HepG2 (cell line): ENCODE results near the gene RHOT2. TPM values are rescaled to one million over a fixed set of nuclear protein-coding genes. Genes with fewer than 3 reads are reported as not detected.

Experiments used
- ADNP ChIP-seq: sonication (generic); formaldehyde crosslinking; IDR thresholded peaks from 2 replicates; pipeline ENCODE4 v1.4.0; 2020; ENCODE audit warnings: missing genetic modification reagents
- AGO2 ChIP-seq: fragments of 200-400 bp; formaldehyde crosslinking; optimal IDR thresholded peaks from 2 replicates; pipeline ENCODE3; 2017; ENCODE audit warnings: mild to moderate bottlenecking, low read depth, low read length, moderate library complexity
- BCL6 ChIP-seq: IDR thresholded peaks from 2 replicates; pipeline ENCODE4 v1.6.1; 2016; ENCODE audit warnings: missing genetic modification reagents, missing compliant biosample characterization
- EZH2 ChIP-seq: conservative IDR thresholded peaks from 2 replicates; pipeline ENCODE4 v1.6.1; 2012; ENCODE audit warnings: mild to moderate bottlenecking, low read depth, low read length, moderate library complexity
- GATAD1 ChIP-seq: IDR thresholded peaks from 2 replicates; pipeline ENCODE4 v1.6.1; 2016; ENCODE audit warnings: missing genetic modification reagents, missing compliant biosample characterization
- HNF4A ChIP-seq: sonication (generic); formaldehyde crosslinking; IDR thresholded peaks from 2 replicates; pipeline ENCODE4 v1.4.0; 2020; ENCODE audit warnings: missing genetic modification reagents
- HNRNPH1 ChIP-seq: fragments of 200-400 bp; formaldehyde crosslinking; optimal IDR thresholded peaks from 2 replicates; pipeline ENCODE3; 2017; ENCODE audit warnings: mild to moderate bottlenecking, low read depth, low read length
- HNRNPLL ChIP-seq: fragments of 200-400 bp; formaldehyde crosslinking; IDR thresholded peaks from 2 replicates; pipeline ENCODE4 v1.6.1; 2017; ENCODE audit warnings: mild to moderate bottlenecking, low read depth, low read length; ENCODE audit not compliant: poor library complexity, severe bottlenecking
- IKZF1 ChIP-seq: fragments of 450-650 bp; IDR thresholded peaks from 2 replicates; pipeline ENCODE4 v1.7.1; 2016
- MEF2D ChIP-seq: sonication (generic); formaldehyde crosslinking; IDR thresholded peaks from 2 replicates; pipeline ENCODE4 v1.5.1; 2020; ENCODE audit warnings: mild to moderate bottlenecking, missing genetic modification reagents
- MNT ChIP-seq: fragments of 450-650 bp; IDR thresholded peaks from 2 replicates; pipeline ENCODE4 v1.6.1; 2016
- NFRKB ChIP-seq: fragments of 450-650 bp; IDR thresholded peaks from 2 replicates; pipeline ENCODE4 v1.6.1; 2017
- NONO ChIP-seq, 2 experiments: fragments of 450-650 bp in 1 of 2; sonication (generic) in 1 of 2; formaldehyde crosslinking in 1 of 2; IDR thresholded peaks in 1 of 2; conservative IDR thresholded peaks in 1 of 2; 2 replicates each; pipeline versions ENCODE4 v1.6.1 to v1.8.0; 2017 to 2022; ENCODE audit warnings: mild to moderate bottlenecking in 1 of 2, missing genetic modification reagents in 1 of 2, moderate library complexity in 1 of 2
- RARA ChIP-seq: IDR thresholded peaks from 2 replicates; pipeline ENCODE4 v1.6.1; 2016; ENCODE audit warnings: missing genetic modification reagents, missing compliant biosample characterization
- RFX1 ChIP-seq: fragments of 450-650 bp; IDR thresholded peaks from 2 replicates; pipeline ENCODE4 v1.6.1; 2017
- RFX3 ChIP-seq: IDR thresholded peaks from 2 replicates; pipeline ENCODE4 v1.6.1; 2016; ENCODE audit warnings: missing biosample characterization, missing genetic modification reagents
- SALL1 ChIP-seq: sonication (generic); formaldehyde crosslinking; IDR thresholded peaks from 2 replicates; pipeline ENCODE4 v1.8.0; 2022; ENCODE audit warnings: mild to moderate bottlenecking, missing genetic modification reagents
- TAF15 ChIP-seq: fragments of 200-400 bp; formaldehyde crosslinking; IDR thresholded peaks from one replicate; pipeline ENCODE4 v1.6.1; 2018; ENCODE audit warnings: mild to moderate bottlenecking, low read depth, low read length; ENCODE audit not compliant: poor library complexity, severe bottlenecking
- THAP11 ChIP-seq: IDR thresholded peaks from 2 replicates; pipeline ENCODE4 v1.6.1; 2016; ENCODE audit warnings: missing biosample characterization, missing genetic modification reagents
- ZFP36L2 ChIP-seq: sonication (generic); formaldehyde crosslinking; IDR thresholded peaks from 2 replicates; pipeline ENCODE4 v1.4.0; 2020; ENCODE audit warnings: missing genetic modification reagents
- ZNF18 ChIP-seq: sonication (generic); formaldehyde crosslinking; IDR thresholded peaks from 2 replicates; pipeline ENCODE4 v1.8.0; 2022; ENCODE audit warnings: mild to moderate bottlenecking, missing genetic modification reagents; ENCODE audit not compliant: insufficient replicate concordance
- ZNF350 ChIP-seq: sonication (generic); formaldehyde crosslinking; IDR thresholded peaks from 2 replicates; pipeline ENCODE4 v1.4.0; 2020; ENCODE audit warnings: mild to moderate bottlenecking, low read depth, missing genetic modification reagents, borderline replicate concordance
- ZNF446 ChIP-seq: sonication (generic); formaldehyde crosslinking; IDR thresholded peaks from 2 replicates; pipeline ENCODE4 v1.5.0; 2020; ENCODE audit warnings: mild to moderate bottlenecking, missing genetic modification reagents
- ZNF672 ChIP-seq: sonication (generic); formaldehyde crosslinking; IDR thresholded peaks from 2 replicates; pipeline ENCODE4 v1.8.1; 2022; ENCODE audit warnings: missing genetic modification reagents
- ZNF720 ChIP-seq: sonication (generic); formaldehyde crosslinking; IDR thresholded peaks from 2 replicates; pipeline ENCODE4 v1.4.0; 2020; ENCODE audit warnings: missing genetic modification reagents
- ZNF761 ChIP-seq: sonication (generic); formaldehyde crosslinking; conservative IDR thresholded peaks from 2 replicates; pipeline ENCODE4 v1.4.0; 2020; ENCODE audit warnings: mild to moderate bottlenecking, missing genetic modification reagents
- ZNF773 ChIP-seq: sonication (generic); formaldehyde crosslinking; IDR thresholded peaks from 2 replicates; pipeline ENCODE4 v1.4.0; 2020; ENCODE audit warnings: missing genetic modification reagents, borderline replicate concordance
- ZNF777 ChIP-seq: sonication (generic); formaldehyde crosslinking; IDR thresholded peaks from 2 replicates; pipeline ENCODE4 v1.4.0; 2020; ENCODE audit warnings: missing genetic modification reagents
- ZNF883 ChIP-seq: sonication (generic); formaldehyde crosslinking; IDR thresholded peaks from 2 replicates; pipeline ENCODE4 v1.5.1; 2020; ENCODE audit warnings: mild to moderate bottlenecking, missing genetic modification reagents; ENCODE audit errors: not compliant biosample characterization
- polyA plus RNA-seq, 8 experiments: library from polyadenylated mRNA; depleted of rRNA in 3 of 8; stranded (reverse) in 7 of 8; unstranded in 1 of 8; fragments of >200 nt; fragmentation: Illumina TruSeq in 4 of 8; extraction: Trizol in 4 of 8; gene quantifications; 2 replicates each; pipeline versions ENCODE4 v1.2.1 to v1.2.3, GENCODE V29; 2011 to 2016; ENCODE audit warnings: low read depth in 4 of 8, missing spikeins in 1 of 8, mixed read lengths in 1 of 8; ENCODE audit not compliant: insufficient read depth in 1 of 8
- total RNA-seq, 5 experiments: library from RNA; depleted of rRNA; stranded (reverse); fragments of >200 nt; fragmentation: Illumina TruSeq; extraction: Trizol; gene quantifications; 2 replicates each; pipeline ENCODE4 v1.2.3, GENCODE V29; 2016; ENCODE audit warnings: low read depth in 1 of 5
- TF ChIP-seq, protein P1 (sequence below): sonication (generic); formaldehyde crosslinking; IDR thresholded peaks from 2 replicates; pipeline ENCODE4 v1.8.1; 2023; ENCODE audit warnings: missing genetic modification reagents, mild to moderate bottlenecking, borderline replicate concordance

The RHOT2 gene
- total and polyA plus RNA-seq, 2 of the 13 experiments (the other 11 are each of a cell fraction or from before 2014, with no cell fraction given): 63.6 to 76.9 TPM

DNA sequence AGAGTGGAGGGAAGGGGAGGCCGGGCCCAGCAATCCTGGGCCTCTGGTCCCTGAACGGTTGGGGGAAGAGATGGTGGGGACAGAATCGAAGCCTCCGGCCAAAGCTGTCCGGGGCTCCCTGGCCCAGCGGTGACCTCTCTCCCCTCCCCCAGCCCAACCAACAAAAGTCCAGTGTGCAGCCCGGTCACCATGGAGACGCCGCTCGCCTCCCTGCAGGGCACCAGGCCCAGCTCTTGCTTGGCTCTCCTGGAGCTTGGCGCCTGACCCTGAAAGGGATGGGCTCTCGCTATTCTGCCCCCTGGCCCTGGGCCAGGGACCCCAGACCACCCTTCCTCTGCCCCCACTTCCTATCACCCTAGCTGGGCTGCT, 48.3 kb downstream of the RHOT2 start (continued):
- no peak for TF ChIP-seq NONO (IDR thresholded peaks at IDR 0.05)
- peak; percentile 20; the same call in 1 of the 2 replicates for TF ChIP-seq NONO (CRISPR knock-in tag; conservative IDR thresholded peaks at IDR 0.05)
- TF ChIP-seq IKZF1: no peak
- TF ChIP-seq GATAD1 (CRISPR knock-in tag): no peak
- no peak for TF ChIP-seq THAP11 (CRISPR knock-in tag)
- no peak for TF ChIP-seq ZNF761 (CRISPR knock-in tag)
- TF ChIP-seq ZNF720: no peak
- TF ChIP-seq, protein P1, sequence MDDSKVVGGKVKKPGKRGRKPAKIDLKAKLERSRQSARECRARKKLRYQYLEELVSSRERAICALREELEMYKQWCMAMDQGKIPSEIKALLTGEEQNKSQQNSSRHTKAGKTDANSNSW (CRISPR knock-in tag): no peak
- no peak for TF ChIP-seq ZNF18 (CRISPR knock-in tag)
- no peak for TF ChIP-seq ZFP36L2 (CRISPR knock-in tag)
- TF ChIP-seq ZNF446 (CRISPR knock-in tag): no peak
- no peak for TF ChIP-seq MEF2D (CRISPR knock-in tag)
- peak; percentile 80 for TF ChIP-seq RFX3 (CRISPR knock-in tag)
- no peak for TF ChIP-seq ADNP
- TF ChIP-seq HNRNPLL: peak; percentile 27
- TF ChIP-seq ZNF672 (CRISPR knock-in tag): no peak
- TF ChIP-seq RARA (CRISPR knock-in tag): peak; percentile 92
- TF ChIP-seq SALL1 (CRISPR knock-in tag): peak; percentile 19; the same call in 1 of the 2 replicates
- no peak for TF ChIP-seq AGO2
- TF ChIP-seq ZNF773 (CRISPR knock-in tag): no peak
- no peak for TF ChIP-seq HNRNPH1
- TF ChIP-seq MNT: no peak
- no peak for TF ChIP-seq NFRKB
- peak; percentile 32; the same call in 1 of the 2 replicates for TF ChIP-seq ZNF350 (CRISPR knock-in tag)
- no peak for TF ChIP-seq TAF15
- no peak for TF ChIP-seq ZNF777 (CRISPR knock-in tag)
- TF ChIP-seq BCL6 (CRISPR knock-in tag): 0 out of 2 replicates have a peak, but pooled peaks have one; percentile 10
- TF ChIP-seq ZNF883: peak; percentile 51
- TF ChIP-seq EZH2: no peak
- peak; percentile 33; the same call in 1 of the 2 replicates for TF ChIP-seq HNF4A
- peak; percentile 65 for TF ChIP-seq RFX1
